ENCODE data around the gene PEMT.

- TF ChIP-seq, protein P1, sequence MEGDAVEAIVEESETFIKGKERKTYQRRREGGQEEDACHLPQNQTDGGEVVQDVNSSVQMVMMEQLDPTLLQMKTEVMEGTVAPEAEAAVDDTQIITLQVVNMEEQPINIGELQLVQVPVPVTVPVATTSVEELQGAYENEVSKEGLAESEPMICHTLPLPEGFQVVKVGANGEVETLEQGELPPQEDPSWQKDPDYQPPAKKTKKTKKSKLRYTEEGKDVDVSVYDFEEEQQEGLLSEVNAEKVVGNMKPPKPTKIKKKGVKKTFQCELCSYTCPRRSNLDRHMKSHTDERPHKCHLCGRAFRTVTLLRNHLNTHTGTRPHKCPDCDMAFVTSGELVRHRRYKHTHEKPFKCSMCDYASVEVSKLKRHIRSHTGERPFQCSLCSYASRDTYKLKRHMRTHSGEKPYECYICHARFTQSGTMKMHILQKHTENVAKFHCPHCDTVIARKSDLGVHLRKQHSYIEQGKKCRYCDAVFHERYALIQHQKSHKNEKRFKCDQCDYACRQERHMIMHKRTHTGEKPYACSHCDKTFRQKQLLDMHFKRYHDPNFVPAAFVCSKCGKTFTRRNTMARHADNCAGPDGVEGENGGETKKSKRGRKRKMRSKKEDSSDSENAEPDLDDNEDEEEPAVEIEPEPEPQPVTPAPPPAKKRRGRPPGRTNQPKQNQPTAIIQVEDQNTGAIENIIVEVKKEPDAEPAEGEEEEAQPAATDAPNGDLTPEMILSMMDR (IDR thresholded peaks at IDR 0.05; ENCODE audit: insufficient read depth, low read length) = no peak
- TF ChIP-seq, protein P2, sequence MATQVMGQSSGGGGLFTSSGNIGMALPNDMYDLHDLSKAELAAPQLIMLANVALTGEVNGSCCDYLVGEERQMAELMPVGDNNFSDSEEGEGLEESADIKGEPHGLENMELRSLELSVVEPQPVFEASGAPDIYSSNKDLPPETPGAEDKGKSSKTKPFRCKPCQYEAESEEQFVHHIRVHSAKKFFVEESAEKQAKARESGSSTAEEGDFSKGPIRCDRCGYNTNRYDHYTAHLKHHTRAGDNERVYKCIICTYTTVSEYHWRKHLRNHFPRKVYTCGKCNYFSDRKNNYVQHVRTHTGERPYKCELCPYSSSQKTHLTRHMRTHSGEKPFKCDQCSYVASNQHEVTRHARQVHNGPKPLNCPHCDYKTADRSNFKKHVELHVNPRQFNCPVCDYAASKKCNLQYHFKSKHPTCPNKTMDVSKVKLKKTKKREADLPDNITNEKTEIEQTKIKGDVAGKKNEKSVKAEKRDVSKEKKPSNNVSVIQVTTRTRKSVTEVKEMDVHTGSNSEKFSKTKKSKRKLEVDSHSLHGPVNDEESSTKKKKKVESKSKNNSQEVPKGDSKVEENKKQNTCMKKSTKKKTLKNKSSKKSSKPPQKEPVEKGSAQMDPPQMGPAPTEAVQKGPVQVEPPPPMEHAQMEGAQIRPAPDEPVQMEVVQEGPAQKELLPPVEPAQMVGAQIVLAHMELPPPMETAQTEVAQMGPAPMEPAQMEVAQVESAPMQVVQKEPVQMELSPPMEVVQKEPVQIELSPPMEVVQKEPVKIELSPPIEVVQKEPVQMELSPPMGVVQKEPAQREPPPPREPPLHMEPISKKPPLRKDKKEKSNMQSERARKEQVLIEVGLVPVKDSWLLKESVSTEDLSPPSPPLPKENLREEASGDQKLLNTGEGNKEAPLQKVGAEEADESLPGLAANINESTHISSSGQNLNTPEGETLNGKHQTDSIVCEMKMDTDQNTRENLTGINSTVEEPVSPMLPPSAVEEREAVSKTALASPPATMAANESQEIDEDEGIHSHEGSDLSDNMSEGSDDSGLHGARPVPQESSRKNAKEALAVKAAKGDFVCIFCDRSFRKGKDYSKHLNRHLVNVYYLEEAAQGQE (IDR thresholded peaks at IDR 0.05; ENCODE audit: insufficient replicate concordance, low read depth) = no peak
- no peak for TF ChIP-seq POLR2AphosphoS5 (IDR thresholded peaks at IDR 0.05; ENCODE audit: low read depth)
- TF ChIP-seq SPI1 (IDR thresholded peaks at IDR 0.05; ENCODE audit: borderline replicate concordance, low read depth) = no peak
- no peak for TF ChIP-seq GABPA (IDR thresholded peaks at IDR 0.05; ENCODE audit: low read depth)
These were observed 20.8 kb upstream of the PEMT start for GRCh38 chr17:17612085-17613022.
